PC-9 (cell line): ENCODE data around the gene TRPT1. TPM values are rescaled to one million over a fixed set of nuclear protein-coding genes. Genes with fewer than 3 reads are reported as not detected.
A peak's percentile ranks its signal among the peaks of the same experiment; 100 is the strongest.

ENCODE experiments used
- BruUV-seq: library from RNA; stranded (reverse); fragments of 400-500 nt; replicated peaks from 2 replicates; lab custom pipeline; 2021; lab: Mats Ljungman, UMichigan
- CTCF ChIA-PET: fragments of 300-600 bp; sonication (Branson Sonifier 250); formaldehyde crosslinking; loops from one replicate; lab custom pipeline; 2022; ENCODE audit warnings: antibody characterized with exemption; lab: Charles Lee
- POLR2A ChIA-PET: fragments of 300-600 bp; sonication (Branson Sonifier 250); formaldehyde crosslinking; loops from one replicate; lab custom pipeline; 2022; ENCODE audit warnings: antibody characterized with exemption; ENCODE audit not compliant: unreplicated experiment; lab: Charles Lee
- DNase-seq, 2 experiments: peaks; one replicate each; pipeline versions ENCODE4 v3.0.0 to v3.0.0-alpha.2; 2015 to 2022; ENCODE audit warnings: mixed read lengths in 1 of 2
- H2AFZ ChIP-seq: fragments of 200-600 bp; sonication (generic); 2 replicates; pipeline ENCODE4 v1.8.1; 2017; ENCODE audit warnings: antibody characterized with exemption
- H3F3A ChIP-seq: fragments of 200-600 bp; sonication (generic); 2 replicates; pipeline ENCODE4 v1.8.1; 2017; ENCODE audit warnings: antibody characterized with exemption, mild to moderate bottlenecking, low read depth; ENCODE audit not compliant: insufficient read depth
- H3K27ac ChIP-seq: fragments of 200-600 bp; sonication (generic); 2 replicates; pipeline ENCODE4 v1.6.1; 2016; ENCODE audit warnings: mixed run types
- H3K27me3 ChIP-seq: fragments of 200-600 bp; sonication (generic); 2 replicates; pipeline ENCODE4 v1.6.1; 2016; ENCODE audit warnings: low read depth, mixed run types; ENCODE audit not compliant: insufficient read depth
- H3K36me3 ChIP-seq: fragments of 200-600 bp; sonication (generic); 2 replicates; pipeline ENCODE4 v1.6.1; 2016; ENCODE audit warnings: low read depth, mixed run types
- H3K4me1 ChIP-seq: fragments of 200-600 bp; sonication (generic); replicated peaks from 2 replicates; pipeline ENCODE4 v1.6.1; 2016; ENCODE audit warnings: mixed run types; ENCODE audit not compliant: insufficient read depth
- H3K4me2 ChIP-seq: fragments of 200-600 bp; sonication (generic); 2 replicates; pipeline ENCODE4 v1.6.1; 2017; ENCODE audit warnings: mixed run types
- H3K4me3 ChIP-seq: fragments of 200-600 bp; sonication (generic); 2 replicates; pipeline ENCODE4 v1.6.1; 2016; ENCODE audit warnings: mixed run types
- H3K79me2 ChIP-seq: fragments of 200-600 bp; sonication (generic); 2 replicates; pipeline ENCODE4 v1.6.1; 2017; ENCODE audit warnings: low read depth, mixed run types
- H3K9me2 ChIP-seq: fragments of 200-600 bp; sonication (generic); 2 replicates; pipeline ENCODE4 v1.8.1; 2017; ENCODE audit warnings: mild to moderate bottlenecking; ENCODE audit not compliant: insufficient read depth
- H3K9me3 ChIP-seq: fragments of 200-600 bp; sonication (generic); 2 replicates; pipeline ENCODE4 v1.8.1; 2016; ENCODE audit warnings: low read depth; ENCODE audit not compliant: insufficient read depth
- H4K20me1 ChIP-seq: fragments of 200-600 bp; sonication (generic); 2 replicates; pipeline ENCODE4 v1.8.1; 2017; ENCODE audit not compliant: insufficient read depth
- CTCF ChIP-seq: fragments of 200-600 bp; sonication (generic); conservative IDR thresholded peaks from 2 replicates; pipeline ENCODE4 v1.6.1; 2017; ENCODE audit warnings: mixed run types, antibody characterized with exemption, mild to moderate bottlenecking, moderate library complexity
- EZH2 ChIP-seq: fragments of 200-600 bp; sonication (generic); IDR thresholded peaks from 2 replicates; pipeline ENCODE4 v1.8.0; 2017; ENCODE audit warnings: antibody characterized with exemption, low read depth
- intact Hi-C: fragments of 100-400 bp; cut with micrococcal nuclease; formaldehyde crosslinking; loops from one replicate; pipeline ENCODE4 v1.10.0; 2022; ENCODE audit not compliant: unreplicated experiment
- total RNA-seq: library from RNA; stranded (reverse); gene quantifications from 2 replicates; pipeline ENCODE4 v1.2.3, GENCODE V29; 2021

The TRPT1 gene
- total RNA-seq, 1 experiment from 2014 or later, result 55.2 TPM

GRCh38 chr11:64256300-64256699 is 30.3 kb upstream of the TRPT1 start:
- H4K20me1 ChIP-seq, result peaks cover 9% of the 10 kb centered on the region; the same call in 1 of the 2 replicates
- H3K27me3 ChIP-seq, result no peaks in the 10 kb centered on the region
- H2AFZ ChIP-seq, result no peak overlapping the region
- no peaks in the 10 kb centered on the region for H3K9me3 ChIP-seq
- TF ChIP-seq CTCF (no peak), EZH2 (no peak)
- H3K79me2 ChIP-seq, result peaks cover 14% of the 10 kb centered on the region
- no peaks in the 10 kb centered on the region for H3K4me1 ChIP-seq
- intact Hi-C loops, result no loop called here
- POLR2A ChIA-PET, result no interaction called here
- BruUV-seq, result no TSS peak
- 0 out of 2 replicates have a peak, but pooled peaks cover 5% of the 10 kb centered on the region for H3K36me3 ChIP-seq
- H3K4me2 ChIP-seq, result no peak overlapping the region
- no peak overlapping the region for H3K27ac ChIP-seq
- CTCF ChIA-PET, result interaction anchor here (0.5 kb wide), 1 partner anchor 489 kb away, joined by 4 read pairs; no protein-coding TSS in a partner anchor
- no peaks in the 10 kb centered on the region for H3K9me2 ChIP-seq
- H3F3A ChIP-seq, result peaks cover 19% of the 10 kb centered on the region; the same call in 1 of the 2 replicates
- peak in 1 of 2 experiments; percentile 27 for DNase-seq
- H3K4me3 ChIP-seq, result no peak overlapping the region

- Histone ChIP-seq H3K27me3 (no peaks in the 10 kb centered on the region), H3K79me2 (peaks cover 14% of the 10 kb centered on the region), H3K9me3 (no peaks in the 10 kb centered on the region), H3K9me2 (no peaks in the 10 kb centered on the region), H4K20me1 (peaks cover 9% of the 10 kb centered on the region; the same call in 1 of the 2 replicates), H3K4me3 (no peak overlapping the region), H3K36me3 (0 out of 2 replicates have a peak, but pooled peaks cover 5% of the 10 kb centered on the region), H3K4me2 (no peak overlapping the region), H3K27ac (no peak overlapping the region), H2AFZ (no peak overlapping the region), H3K4me1 (no peaks in the 10 kb centered on the region; the same call in 1 of the 2 replicates), H3F3A (peaks cover 21% of the 10 kb centered on the region; the same call in 1 of the 2 replicates)
- CTCF ChIA-PET, result no interaction called here
- POLR2A ChIA-PET, result no interaction called here
- intact Hi-C loops, result no loop called here
- peak in 1 of 2 experiments; percentile 33 for DNase-seq
- BruUV-seq, result no TSS peak
- TF ChIP-seq EZH2 (no peak), CTCF (no peak)
Measured at GRCh38 chr11:64255135-64256128, 29.4 kb upstream of the TRPT1 start.

- ChIA-PET CTCF (no interaction called here), POLR2A (no interaction called here)
- peaks cover 14% of the 10 kb centered on the region for H3K79me2 ChIP-seq
- peaks cover 24% of the 10 kb centered on the region for H3F3A ChIP-seq
- TF ChIP-seq CTCF (no peak), EZH2 (no peak)
- H3K9me2 ChIP-seq, result no peaks in the 10 kb centered on the region
- no peaks in the 10 kb centered on the region for H3K9me3 ChIP-seq
- 0 out of 2 replicates have a peak, but pooled peaks cover 5% of the 10 kb centered on the region for H3K36me3 ChIP-seq
- no peak overlapping the region for H3K4me2 ChIP-seq
- H2AFZ ChIP-seq, result no peak overlapping the region
- H4K20me1 ChIP-seq, result peaks cover 9% of the 10 kb centered on the region; the same call in 1 of the 2 replicates
- no peaks in the 10 kb centered on the region for H3K27me3 ChIP-seq
- BruUV-seq, result no TSS peak
- H3K4me1 ChIP-seq, result no peaks in the 10 kb centered on the region; the same call in 1 of the 2 replicates
- no peak overlapping the region for H3K4me3 ChIP-seq
- DNase-seq, result no peak
- no peak overlapping the region for H3K27ac ChIP-seq
- intact Hi-C loops, result no loop called here
Measured at GRCh38 chr11:64254326-64254725, 28.3 kb upstream of the TRPT1 start.
